GM12864 (cell line): ENCODE results near the gene STIMATE.

Experiments
- DNase-seq: peaks from one replicate; pipeline ENCODE4 v3.0.0-alpha.2; 2011; ENCODE audit warnings: low read depth
- H3K4me3 ChIP-seq: 2 replicates; pipeline ENCODE4 v1.5.1; 2011; ENCODE audit warnings: mild to moderate bottlenecking, low read depth, low read length, control low read depth
- TF ChIP-seq, protein P1 (sequence below): IDR thresholded peaks from 2 replicates; pipeline ENCODE4 v1.5.1; 2011; ENCODE audit warnings: low read depth, mild to moderate bottlenecking, moderate library complexity, low read length, control low read depth, inconsistent platforms; ENCODE audit errors: missing control alignments

The STIMATE gene

GRCh38 chr3:52926554-52926953 is 29.2 kb upstream of the STIMATE start:
- H3K4me3 ChIP-seq = no peak overlapping the region
- TF ChIP-seq, protein P1, sequence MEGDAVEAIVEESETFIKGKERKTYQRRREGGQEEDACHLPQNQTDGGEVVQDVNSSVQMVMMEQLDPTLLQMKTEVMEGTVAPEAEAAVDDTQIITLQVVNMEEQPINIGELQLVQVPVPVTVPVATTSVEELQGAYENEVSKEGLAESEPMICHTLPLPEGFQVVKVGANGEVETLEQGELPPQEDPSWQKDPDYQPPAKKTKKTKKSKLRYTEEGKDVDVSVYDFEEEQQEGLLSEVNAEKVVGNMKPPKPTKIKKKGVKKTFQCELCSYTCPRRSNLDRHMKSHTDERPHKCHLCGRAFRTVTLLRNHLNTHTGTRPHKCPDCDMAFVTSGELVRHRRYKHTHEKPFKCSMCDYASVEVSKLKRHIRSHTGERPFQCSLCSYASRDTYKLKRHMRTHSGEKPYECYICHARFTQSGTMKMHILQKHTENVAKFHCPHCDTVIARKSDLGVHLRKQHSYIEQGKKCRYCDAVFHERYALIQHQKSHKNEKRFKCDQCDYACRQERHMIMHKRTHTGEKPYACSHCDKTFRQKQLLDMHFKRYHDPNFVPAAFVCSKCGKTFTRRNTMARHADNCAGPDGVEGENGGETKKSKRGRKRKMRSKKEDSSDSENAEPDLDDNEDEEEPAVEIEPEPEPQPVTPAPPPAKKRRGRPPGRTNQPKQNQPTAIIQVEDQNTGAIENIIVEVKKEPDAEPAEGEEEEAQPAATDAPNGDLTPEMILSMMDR = no peak

GRCh38 chr3:52925405-52926313 is 28.3 kb upstream of the STIMATE start:
- no peak overlapping the region for H3K4me3 ChIP-seq
- TF ChIP-seq, protein P1 = no peak
- no peak for DNase-seq

More at GRCh38 chr3:52926554-52926953, 29.2 kb upstream of the STIMATE start:
- DNase-seq = no peak

GRCh38 chr3:52923963-52924362 is 26.6 kb upstream of the STIMATE start:
- TF ChIP-seq, protein P1 = no peak
- H3K4me3 ChIP-seq = no peak overlapping the region
- DNase-seq = no peak

DNA sequence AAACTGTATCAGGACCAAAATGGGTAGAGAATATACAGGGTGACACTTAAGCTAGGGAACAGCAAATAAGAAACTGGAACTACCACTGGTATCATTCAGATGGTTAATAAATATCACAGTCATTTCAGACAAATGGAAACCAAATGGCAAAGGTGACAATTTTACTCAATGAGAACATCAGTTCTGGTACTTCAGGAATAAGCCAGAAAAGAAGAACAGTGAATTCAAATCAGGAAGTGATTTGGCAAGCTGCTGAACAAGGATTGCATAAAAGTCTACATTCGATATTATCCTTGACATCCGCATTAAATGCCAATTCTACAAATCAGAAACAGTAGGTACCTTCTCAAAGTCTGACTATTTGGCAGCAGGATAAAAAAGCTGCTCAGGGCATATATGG is 23.5 kb upstream of the STIMATE start:
- H3K4me3 ChIP-seq = no peak overlapping the region
- DNase-seq = no peak
- TF ChIP-seq, protein P1 = no peak

GRCh38 chr3:52917044-52917443 is 19.7 kb upstream of the STIMATE start:
- no peak overlapping the region for H3K4me3 ChIP-seq
- TF ChIP-seq, protein P1 = no peak
- no peak for DNase-seq

GRCh38 chr3:52915294-52915693 is 17.9 kb upstream of the STIMATE start:
- TF ChIP-seq, protein P1 = no peak
- DNase-seq = no peak

More at GRCh38 chr3:52915294-52915693, 17.9 kb upstream of the STIMATE start:
- no peak overlapping the region for H3K4me3 ChIP-seq
